Stimulated activated CD4-positive, alpha-beta T cell treated with anti-CD3 and anti-CD28 coated beads, Interleukin-12 subunit alpha, Interleukin-12 subunit beta, amount 100 ng/mL, for 48 hours (primary cell): ENCODE data around the gene TBC1D1.
"Not testable (repeated sequence)": the region's sequence is repeated elsewhere in the genome, so short reads cannot be mapped to it uniquely, and the experiment has no call there.

Experiments
- DNase-seq, 3 donors: peaks; one replicate each; pipeline ENCODE4 v3.0.0-alpha.2; 2020; ENCODE audit warnings: low read depth in 2 of 3, low spot score in 1 of 3

The TBC1D1 gene

DNA sequence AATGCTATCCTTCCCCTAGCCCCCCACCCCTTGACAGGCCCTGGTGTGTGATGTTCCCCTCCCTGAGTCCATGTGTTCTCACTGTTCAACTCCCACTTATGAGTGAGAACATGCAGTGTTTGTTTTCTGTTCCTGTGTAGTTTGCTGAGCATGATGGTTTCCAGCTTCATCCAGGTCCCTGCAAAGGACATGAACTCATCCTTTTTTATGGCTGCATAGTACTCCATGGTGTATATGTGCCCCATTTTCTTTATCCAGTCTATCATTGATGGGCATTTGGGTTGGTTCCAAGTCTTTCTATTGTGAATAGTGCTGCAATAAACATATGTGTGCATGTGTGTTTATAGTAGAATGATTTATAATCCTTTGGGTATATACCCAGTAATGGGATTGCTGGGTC is 32.2 kb downstream of the TBC1D1 start:
- DNase-seq: not testable (repeated sequence)

- no peak for DNase-seq
Observed at GRCh38 chr4:37924946-37925345, 34.1 kb downstream of the TBC1D1 start.

GRCh38 chr4:37927434-37927833 is 36.5 kb downstream of the TBC1D1 start:
- no peak for DNase-seq

- no peak for DNase-seq
Observed at GRCh38 chr4:37928426-37929416, 37.8 kb downstream of the TBC1D1 start.

DNA sequence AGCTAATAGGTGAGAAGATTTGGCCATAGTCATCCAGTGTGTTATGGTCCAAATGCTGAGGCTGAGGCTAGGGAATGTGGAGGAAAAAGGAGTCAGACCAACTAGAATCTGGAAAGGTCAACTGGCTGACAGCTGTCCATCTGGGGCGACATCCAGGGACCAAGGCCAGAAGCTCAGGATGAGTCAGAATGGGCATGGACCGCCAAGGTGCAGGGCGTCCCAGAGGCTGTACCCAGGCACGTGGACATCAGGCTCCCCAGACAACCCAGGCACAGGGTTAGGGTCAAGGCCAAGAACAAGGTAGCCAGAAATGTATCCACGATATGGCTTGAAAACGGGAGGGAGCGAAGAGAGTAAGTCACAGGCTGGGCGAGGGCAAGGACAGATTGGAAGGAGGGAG is 43.2 kb downstream of the TBC1D1 start:
- DNase-seq: no peak

- no peak for DNase-seq
Observed at GRCh38 chr4:37934609-37935008, 43.7 kb downstream of the TBC1D1 start.

DNA sequence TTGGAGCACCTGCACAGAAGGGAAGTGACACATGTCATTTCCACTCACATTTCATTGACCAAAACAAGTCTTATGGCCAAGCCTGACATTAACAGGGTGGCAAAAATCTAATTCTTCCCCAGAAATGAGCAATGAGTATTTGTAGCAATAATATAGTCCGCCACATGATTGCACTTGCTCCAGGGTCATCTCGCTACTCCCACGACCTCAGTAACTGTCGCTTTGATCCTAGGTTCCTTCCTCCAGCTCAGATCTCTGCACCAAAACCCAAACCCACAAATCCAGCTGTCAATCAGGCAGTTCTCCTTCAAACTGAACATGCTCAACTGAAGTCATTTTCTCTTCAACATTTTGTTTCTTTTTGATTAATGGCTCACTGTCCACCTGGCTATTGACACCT is 44.1 kb downstream of the TBC1D1 start:
- no peak for DNase-seq

GRCh38 chr4:37936889-37937498 is 46.1 kb downstream of the TBC1D1 start:
- DNase-seq: no peak

DNA sequence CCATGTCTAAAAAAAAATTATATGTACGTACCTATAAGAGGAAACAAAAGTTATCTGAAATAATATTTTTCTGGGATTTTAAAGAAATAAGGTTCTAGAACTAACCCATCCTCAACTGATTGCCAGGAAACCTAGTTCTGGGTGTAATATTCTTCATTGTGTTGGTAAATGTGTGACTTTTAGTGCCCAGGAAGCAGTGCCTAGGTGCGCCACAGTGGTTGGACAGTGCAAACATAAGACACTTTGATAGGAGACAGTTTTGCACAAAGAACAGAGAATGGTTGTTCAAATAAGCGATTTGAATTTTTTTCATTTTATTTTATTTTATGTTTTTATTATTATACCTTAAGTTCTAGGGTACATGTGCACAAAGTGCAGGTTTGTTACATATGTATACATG is 47.3 kb downstream of the TBC1D1 start:
- no peak for DNase-seq

DNA sequence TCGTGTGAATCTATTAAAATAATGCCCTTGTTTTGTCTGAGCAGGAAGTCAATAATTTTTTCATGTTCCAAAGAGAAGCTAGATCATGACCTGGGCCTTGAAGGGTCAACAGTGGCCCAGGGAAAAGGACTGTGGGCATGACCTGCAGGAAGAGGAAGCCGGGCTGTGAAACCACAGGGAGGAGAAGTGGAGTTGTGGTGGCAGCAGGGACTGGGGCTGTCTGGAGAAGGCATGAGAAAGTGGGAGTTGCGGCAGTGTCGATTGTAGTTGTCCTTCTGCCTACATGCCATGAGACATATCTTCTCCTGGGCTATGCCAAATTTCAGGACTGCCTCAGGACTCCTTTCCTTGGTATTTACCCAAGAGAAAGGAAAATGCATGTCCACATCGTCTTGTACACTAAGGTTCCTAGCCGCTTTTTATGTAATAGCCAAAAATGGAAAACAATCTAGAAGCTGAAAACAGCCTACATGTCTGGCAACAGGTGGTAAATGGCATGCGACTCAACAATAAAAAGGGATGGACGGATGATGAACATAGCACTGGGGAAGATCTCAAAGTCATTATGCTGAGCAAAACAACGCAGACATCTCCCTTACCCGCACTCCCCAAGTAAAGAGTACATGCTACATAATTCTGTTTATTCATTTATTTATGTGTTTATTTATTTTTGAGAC is 55.8 kb downstream of the TBC1D1 start:
- no peak for DNase-seq

DNA sequence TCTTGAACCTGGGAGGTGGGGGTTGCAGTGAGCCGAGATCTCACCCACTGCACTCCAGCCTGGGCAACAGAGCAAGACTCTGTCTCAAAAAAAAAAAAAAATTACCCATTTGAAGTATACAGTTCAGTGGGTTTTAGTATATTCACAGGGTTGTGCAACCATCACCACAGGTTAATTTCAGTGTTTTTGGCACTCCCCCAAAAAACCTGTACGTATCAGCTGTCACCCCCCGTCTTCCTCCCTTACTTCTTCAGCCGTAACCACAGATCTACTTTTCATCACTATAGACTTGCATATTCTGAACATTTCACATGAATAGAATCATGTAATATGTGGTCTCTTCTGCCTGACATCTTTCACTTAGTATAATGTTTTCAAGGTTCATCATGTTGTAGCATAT is 57.7 kb downstream of the TBC1D1 start:
- DNase-seq: no peak

DNA sequence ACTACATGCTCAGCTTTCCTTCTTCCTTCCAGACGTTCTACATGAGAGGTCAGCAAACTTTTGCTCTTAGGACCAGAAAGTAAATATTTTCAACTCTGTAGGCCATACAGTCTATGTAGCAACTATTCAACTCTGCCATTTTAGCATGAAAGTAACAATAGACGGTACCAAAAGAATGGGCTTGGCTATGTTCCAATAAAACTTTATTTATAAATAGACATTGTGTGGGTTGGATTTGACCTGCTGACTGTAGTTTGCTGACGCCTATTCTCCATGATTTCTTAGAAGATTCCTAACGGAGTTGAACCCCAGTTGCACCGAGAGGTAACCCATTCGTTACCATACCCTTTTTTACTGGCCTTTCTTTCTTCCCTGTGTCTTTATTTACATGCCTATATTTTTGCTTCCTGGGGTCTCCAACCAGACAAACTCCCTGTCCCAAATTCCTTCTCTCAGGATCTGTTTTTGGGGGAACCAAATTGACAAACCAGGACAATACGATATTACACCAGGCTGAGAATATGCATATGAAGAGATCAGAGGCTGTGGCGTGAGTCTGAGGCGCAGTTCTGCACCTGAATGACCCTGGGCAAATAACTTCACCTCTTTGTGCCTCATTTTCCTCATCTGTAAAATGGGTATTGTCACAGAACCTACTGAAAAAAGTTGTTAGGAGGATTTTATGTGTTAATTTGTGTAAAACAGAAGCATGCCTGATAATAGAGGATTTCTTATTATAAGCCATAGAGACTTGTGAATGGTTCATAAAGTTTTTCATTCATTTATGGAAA is 58.9 kb downstream of the TBC1D1 start:
- no peak for DNase-seq

DNA sequence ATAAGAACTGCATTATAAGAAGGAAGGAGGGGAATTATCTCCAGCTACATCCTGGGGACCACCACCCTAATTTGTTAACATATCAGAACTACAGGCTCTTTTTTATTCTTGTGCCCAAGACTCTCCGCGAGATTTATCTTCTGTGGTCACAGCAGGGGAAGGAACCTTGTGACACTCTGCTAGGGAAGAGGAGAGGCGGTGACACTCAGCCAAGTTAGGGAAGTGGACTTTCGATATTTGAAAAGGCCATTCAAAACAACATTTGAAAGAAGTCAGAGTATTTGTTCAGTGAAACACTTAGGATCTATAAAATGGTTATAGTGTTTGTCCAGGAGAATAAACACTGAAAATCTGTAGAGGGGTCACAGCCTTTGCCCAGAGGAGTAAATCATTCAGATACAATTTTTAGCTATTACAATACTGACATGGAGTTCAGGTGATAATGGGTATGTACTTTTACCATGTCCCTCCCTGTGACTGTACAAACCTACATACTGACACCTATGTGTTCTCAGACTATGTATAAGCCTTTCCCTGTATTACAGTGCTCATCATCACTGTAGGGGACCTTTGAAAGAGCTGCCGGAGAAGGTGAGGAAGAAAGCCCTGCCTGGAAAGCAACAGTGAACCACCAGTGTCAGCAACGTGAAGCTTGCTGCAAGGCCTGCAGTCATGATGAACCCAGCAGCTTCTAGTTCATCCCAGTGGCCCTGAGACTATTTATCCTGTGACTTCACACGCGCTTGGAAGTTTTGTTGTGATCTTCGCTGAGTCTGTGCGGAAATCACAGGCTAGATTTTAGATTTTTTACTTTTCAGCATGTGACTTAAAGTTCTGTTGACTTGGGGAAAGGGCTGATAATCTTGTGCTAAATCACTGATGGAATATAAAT is 60.8 kb downstream of the TBC1D1 start:
- DNase-seq: no peak

- DNase-seq: no peak
Observed at GRCh38 chr4:37953156-37953555, 62.3 kb downstream of the TBC1D1 start.

DNA sequence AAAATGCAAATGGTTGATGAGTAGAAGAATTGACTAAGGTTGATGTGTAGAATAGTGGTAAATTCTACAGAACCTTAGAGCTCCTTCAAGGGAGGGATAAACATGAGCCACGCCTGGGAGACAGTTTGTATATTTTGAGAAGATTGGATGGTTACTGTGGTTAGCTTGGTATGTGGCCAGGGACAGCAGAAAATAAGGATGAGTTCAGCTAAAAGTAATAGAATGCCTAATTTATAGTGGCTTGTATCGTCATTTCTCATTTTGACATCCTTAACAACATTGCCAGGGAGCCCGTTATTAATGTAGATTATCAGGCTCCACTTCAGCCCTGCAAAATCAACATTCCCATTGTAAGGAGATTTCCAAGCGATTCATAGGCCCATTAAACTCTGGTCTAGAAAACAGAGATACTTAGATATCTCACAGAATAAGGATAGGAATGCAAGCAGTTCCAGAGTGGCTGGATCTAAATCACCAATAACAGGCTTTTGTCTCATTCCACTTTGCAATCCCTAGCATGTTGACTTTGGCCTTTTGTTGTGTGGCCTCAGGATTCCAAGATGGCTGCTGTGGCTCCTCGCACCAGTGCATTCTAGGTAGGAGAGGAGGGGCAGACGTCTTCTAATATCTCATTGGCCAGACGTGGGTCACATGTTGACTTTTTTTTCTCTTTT is 62.9 kb downstream of the TBC1D1 start:
- DNase-seq: no peak

DNA sequence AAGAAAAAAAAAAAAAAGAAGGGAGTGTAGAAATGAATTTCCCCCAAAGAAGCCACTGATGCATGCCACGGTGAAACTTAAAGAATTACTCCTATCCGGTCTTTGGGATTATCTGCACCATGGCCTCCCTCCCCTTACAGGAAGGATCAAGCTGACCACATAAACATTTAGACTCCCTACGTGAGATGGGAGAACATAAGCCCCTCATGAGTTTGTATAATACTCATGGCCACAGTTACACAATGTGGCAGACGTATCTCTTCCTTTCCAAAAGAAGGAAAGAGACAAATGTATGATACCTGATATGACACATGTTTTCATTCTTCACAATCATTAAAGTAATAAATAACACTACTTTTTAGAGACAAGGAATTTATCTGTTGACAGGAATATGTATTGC is 66.1 kb downstream of the TBC1D1 start:
- DNase-seq: no peak

DNA sequence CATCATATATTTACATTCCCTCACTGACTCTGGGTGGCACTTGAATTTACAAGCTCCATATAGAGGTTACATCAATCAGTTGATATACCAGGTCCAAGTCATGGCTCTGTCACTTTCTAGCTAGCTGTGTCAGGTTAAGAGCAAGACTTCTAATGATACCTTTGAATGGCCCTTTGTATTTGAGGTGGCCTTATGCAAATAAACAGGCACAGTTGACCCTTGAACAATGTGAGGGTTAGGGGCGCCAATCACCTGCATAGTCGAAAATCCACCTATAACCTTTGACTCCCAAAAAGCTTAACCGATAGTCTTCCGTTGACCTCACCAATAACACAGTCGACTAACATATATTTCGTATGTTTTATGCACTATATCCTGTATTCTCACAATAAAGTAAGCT is 68.0 kb downstream of the TBC1D1 start:
- no peak for DNase-seq

GRCh38 chr4:37960098-37960497 is 69.2 kb downstream of the TBC1D1 start, which contains the start of gene PTTG2:
Gene PTTG2, plus strand, starts transcription at chr4:37960398. Its CDS starts 37 bp downstream, at chr4:37960435.
- DNase-seq: no peak

DNA sequence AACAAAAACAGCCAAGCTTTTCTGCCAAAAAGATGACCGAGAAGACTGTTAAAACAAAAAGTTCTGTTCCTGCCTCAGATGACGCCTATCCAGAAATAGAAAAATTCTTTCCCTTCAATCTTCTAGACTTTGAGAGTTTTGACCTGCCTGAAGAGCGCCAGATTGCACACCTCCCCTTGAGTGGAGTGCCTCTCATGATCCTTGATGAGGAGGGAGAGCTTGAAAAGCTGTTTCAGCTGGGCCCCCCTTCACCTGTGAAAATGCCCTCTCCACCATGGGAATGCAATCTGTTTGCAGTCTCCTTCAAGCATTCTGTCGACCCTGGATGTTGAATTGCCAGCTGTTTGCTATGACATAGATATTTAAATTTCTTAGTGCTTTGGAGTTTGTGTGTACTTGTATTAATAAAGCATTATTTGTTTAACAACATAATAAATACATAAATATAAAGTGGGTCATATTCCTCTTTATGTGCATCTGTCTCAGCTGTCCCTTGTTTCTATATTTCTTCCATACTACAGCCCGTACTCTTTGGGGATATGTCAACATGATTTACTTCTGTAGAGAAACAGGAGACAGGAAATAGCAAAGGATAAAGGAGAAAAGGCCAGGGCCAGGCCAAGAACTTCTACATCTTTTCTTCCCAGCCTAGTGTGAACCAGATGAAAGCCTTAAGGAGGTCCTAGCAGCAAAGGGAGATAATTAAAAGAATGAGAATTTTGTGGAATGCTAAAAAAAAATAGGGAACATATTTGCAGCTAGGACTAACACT is 70.0 kb downstream of the TBC1D1 start:
- DNase-seq: no peak
